ENCODE data around the gene EMP2. TPM values are rescaled to one million over a fixed set of nuclear protein-coding genes. Genes with fewer than 3 reads are reported as not detected.

Gene EMP2
- total RNA-seq, 2 experiments from 2014 or later, result not detected

GRCh38 chr16:10589109-10589508 lies 8.7 kb upstream of the EMP2 start:
- no peak overlapping the region for H3K27ac ChIP-seq (ENCODE audit: low read depth in 1 of 2, low read length in 2 of 2)
- Mint-ChIP-seq H3K4me3 (no peak overlapping the region), H3K36me3 (ENCODE audit: low read depth) (no peaks in the 10 kb centered on the region), H3K9me3 (no peaks in the 10 kb centered on the region), H3K4me1 (ENCODE audit: low read depth) (no peaks in the 10 kb centered on the region), H3K27me3 (peaks cover 22% of the 10 kb centered on the region), H3K27ac (no peak overlapping the region)
- H3K27me3 ChIP-seq (ENCODE audit: control insufficient read depth in 1 of 2, insufficient read depth in 2 of 2, low read length in 2 of 2), result peaks cover 4 to 5% of the 10 kb centered on the region in 2 experiments
- ChIA-PET POLR2A (no interaction called here), CTCF (no interaction called here)
- H3K4me3 ChIP-seq (ENCODE audit: low read length), result no peak overlapping the region
- intact Hi-C loops (cut with DNase I, micrococcal nuclease), result no loop called here
- H3K4me1 ChIP-seq (ENCODE audit: insufficient read depth, low read length), result no peaks in the 10 kb centered on the region
- ATAC-seq (ENCODE audit: poor library complexity), result no peak
- no peaks in the 10 kb centered on the region for H3K9me3 ChIP-seq (ENCODE audit: control insufficient read depth in 1 of 2, insufficient read depth in 1 of 2, low read length in 2 of 2)
- H3K36me3 ChIP-seq (ENCODE audit: insufficient read depth, low read length), result no peaks in the 10 kb centered on the region
- no peak for TF ChIP-seq CTCF (IDR thresholded peaks at IDR 0.05)
- no peak for DNase-seq

GRCh38 chr16:10587622-10588021 lies 7.2 kb upstream of the EMP2 start:
- H3K9me3 ChIP-seq (ENCODE audit: control insufficient read depth in 1 of 2, insufficient read depth in 1 of 2, low read length in 2 of 2), result no peaks in the 10 kb centered on the region
- H3K9me3 Mint-ChIP-seq, result no peaks in the 10 kb centered on the region
- CTCF ChIA-PET, result no interaction called here
- POLR2A ChIA-PET, result no interaction called here
- H3K4me3 ChIP-seq (ENCODE audit: low read length), result no peak overlapping the region
- H3K27me3 ChIP-seq (ENCODE audit: control insufficient read depth in 1 of 2, insufficient read depth in 2 of 2, low read length in 2 of 2), result peaks cover 4 to 5% of the 10 kb centered on the region in 2 experiments
- H3K4me1 Mint-ChIP-seq (ENCODE audit: low read depth), result no peaks in the 10 kb centered on the region
- H3K27ac Mint-ChIP-seq, result no peak overlapping the region
- intact Hi-C loops (cut with DNase I, micrococcal nuclease), result no loop called here
- no peak overlapping the region for H3K27ac ChIP-seq (ENCODE audit: low read depth in 1 of 2, low read length in 2 of 2)
- H3K4me3 Mint-ChIP-seq, result no peak overlapping the region
- no peak for DNase-seq
- no peak for ATAC-seq (ENCODE audit: poor library complexity)
- no peaks in the 10 kb centered on the region for H3K36me3 ChIP-seq (ENCODE audit: insufficient read depth, low read length)
- no peak for TF ChIP-seq CTCF (IDR thresholded peaks at IDR 0.05)
- no peaks in the 10 kb centered on the region for H3K36me3 Mint-ChIP-seq (ENCODE audit: low read depth)
- no peaks in the 10 kb centered on the region for H3K4me1 ChIP-seq (ENCODE audit: insufficient read depth, low read length)
- peaks cover 36% of the 10 kb centered on the region for H3K27me3 Mint-ChIP-seq

GRCh38 chr16:10584981-10585438 lies 4.6 kb upstream of the EMP2 start:
- Mint-ChIP-seq H3K4me3 (no peak overlapping the region), H3K9me3 (no peaks in the 10 kb centered on the region), H3K4me1 (ENCODE audit: low read depth) (no peaks in the 10 kb centered on the region), H3K27ac (no peak overlapping the region), H3K36me3 (ENCODE audit: low read depth) (no peaks in the 10 kb centered on the region), H3K27me3 (peaks cover 55% of the 10 kb centered on the region)
- ATAC-seq (ENCODE audit: poor library complexity) (no peak), DNase-seq (no peak)
- H3K4me3 ChIP-seq (ENCODE audit: low read length), result no peak overlapping the region
- H3K36me3 ChIP-seq (ENCODE audit: insufficient read depth, low read length), result no peaks in the 10 kb centered on the region
- ChIA-PET POLR2A (no interaction called here), CTCF (no interaction called here)
- H3K9me3 ChIP-seq (ENCODE audit: control insufficient read depth in 1 of 2, insufficient read depth in 1 of 2, low read length in 2 of 2), result no peaks in the 10 kb centered on the region
- intact Hi-C loops (cut with DNase I, micrococcal nuclease), result no loop called here
- H3K27ac ChIP-seq (ENCODE audit: low read depth in 1 of 2, low read length in 2 of 2), result no peak overlapping the region
- H3K27me3 ChIP-seq (ENCODE audit: control insufficient read depth in 1 of 2, insufficient read depth in 2 of 2, low read length in 2 of 2), result peaks cover 18 to 30% of the 10 kb centered on the region in 2 experiments
- no peak for TF ChIP-seq CTCF (IDR thresholded peaks at IDR 0.05)
- H3K4me1 ChIP-seq (ENCODE audit: insufficient read depth, low read length), result no peaks in the 10 kb centered on the region
